ENCODE results near the gene HYAL4.
A peak's percentile ranks its signal among the peaks of the same experiment; 100 is the strongest.

Gene HYAL4

DNA sequence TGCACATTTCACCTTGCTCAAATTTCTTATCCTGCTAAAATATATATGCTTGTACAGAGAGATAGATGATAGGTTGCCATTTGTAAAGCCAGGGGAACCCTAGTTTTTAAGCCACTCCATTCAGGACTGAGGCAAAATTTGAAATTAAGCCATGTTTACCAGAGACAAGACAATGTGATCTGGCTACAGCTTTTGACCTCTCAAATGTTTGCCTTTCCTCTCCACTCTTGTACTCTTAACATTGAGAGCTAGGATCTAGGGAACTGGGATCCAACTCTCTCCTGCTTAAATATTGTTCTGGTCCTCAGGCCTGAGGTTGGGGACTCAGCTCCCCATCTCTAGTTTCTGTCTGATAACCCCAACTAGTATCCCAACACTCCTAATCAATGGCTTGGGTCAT lies 15.9 kb downstream of the HYAL4 start:
- DNase-seq (ENCODE audit: low spot score) (no peak), ATAC-seq (ENCODE audit: low read depth) (no peak)
- no peak overlapping the region for H3K27ac ChIP-seq (ENCODE audit: poor library complexity, severe bottlenecking)
- H3K4me3 ChIP-seq (ENCODE audit: severe bottlenecking) = no peak overlapping the region
- H3K9me3 ChIP-seq (ENCODE audit: severe bottlenecking) = no peaks in the 10 kb centered on the region
- TF ChIP-seq, protein P1, sequence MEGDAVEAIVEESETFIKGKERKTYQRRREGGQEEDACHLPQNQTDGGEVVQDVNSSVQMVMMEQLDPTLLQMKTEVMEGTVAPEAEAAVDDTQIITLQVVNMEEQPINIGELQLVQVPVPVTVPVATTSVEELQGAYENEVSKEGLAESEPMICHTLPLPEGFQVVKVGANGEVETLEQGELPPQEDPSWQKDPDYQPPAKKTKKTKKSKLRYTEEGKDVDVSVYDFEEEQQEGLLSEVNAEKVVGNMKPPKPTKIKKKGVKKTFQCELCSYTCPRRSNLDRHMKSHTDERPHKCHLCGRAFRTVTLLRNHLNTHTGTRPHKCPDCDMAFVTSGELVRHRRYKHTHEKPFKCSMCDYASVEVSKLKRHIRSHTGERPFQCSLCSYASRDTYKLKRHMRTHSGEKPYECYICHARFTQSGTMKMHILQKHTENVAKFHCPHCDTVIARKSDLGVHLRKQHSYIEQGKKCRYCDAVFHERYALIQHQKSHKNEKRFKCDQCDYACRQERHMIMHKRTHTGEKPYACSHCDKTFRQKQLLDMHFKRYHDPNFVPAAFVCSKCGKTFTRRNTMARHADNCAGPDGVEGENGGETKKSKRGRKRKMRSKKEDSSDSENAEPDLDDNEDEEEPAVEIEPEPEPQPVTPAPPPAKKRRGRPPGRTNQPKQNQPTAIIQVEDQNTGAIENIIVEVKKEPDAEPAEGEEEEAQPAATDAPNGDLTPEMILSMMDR (IDR thresholded peaks at IDR 0.05; ENCODE audit: poor library complexity, severe bottlenecking) = no peak
- no peaks in the 10 kb centered on the region for H3K36me3 ChIP-seq (ENCODE audit: low read depth)
- H3K27me3 ChIP-seq (ENCODE audit: insufficient read depth, poor library complexity, severe bottlenecking) = no peaks in the 10 kb centered on the region
- H3K4me1 ChIP-seq (ENCODE audit: insufficient read depth, poor library complexity, severe bottlenecking) = peaks cover 7% of the 10 kb centered on the region

DNA sequence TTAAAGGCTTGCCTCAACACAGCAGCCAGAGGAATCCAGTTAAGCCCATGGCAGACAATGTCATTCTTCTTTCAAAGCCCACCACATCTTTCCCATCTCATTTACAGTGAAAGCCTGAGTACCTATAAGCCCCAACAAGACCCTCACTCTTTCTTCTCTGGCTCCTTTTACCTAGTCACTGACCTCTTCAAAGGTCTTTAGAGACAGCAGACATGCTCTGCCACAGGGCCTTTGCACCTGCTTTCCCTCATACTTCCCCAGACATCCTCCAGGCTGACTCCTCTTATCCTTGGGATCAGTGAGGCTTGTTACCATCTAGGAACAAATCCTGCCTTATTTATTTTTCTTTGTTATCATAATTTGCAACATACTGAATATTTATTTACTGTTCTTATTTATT lies 17.8 kb downstream of the HYAL4 start:
- H3K4me3 ChIP-seq (ENCODE audit: severe bottlenecking) = no peak overlapping the region
- H3K27ac ChIP-seq (ENCODE audit: poor library complexity, severe bottlenecking) = no peak overlapping the region
- TF ChIP-seq, protein P1 (IDR thresholded peaks at IDR 0.05; ENCODE audit: poor library complexity, severe bottlenecking) = no peak
- ATAC-seq (ENCODE audit: low read depth) (no peak), DNase-seq (ENCODE audit: low spot score) (no peak)
- no peaks in the 10 kb centered on the region for H3K9me3 ChIP-seq (ENCODE audit: severe bottlenecking)
- no peaks in the 10 kb centered on the region for H3K27me3 ChIP-seq (ENCODE audit: insufficient read depth, poor library complexity, severe bottlenecking)
- H3K36me3 ChIP-seq (ENCODE audit: low read depth) = no peaks in the 10 kb centered on the region
- peaks cover 7% of the 10 kb centered on the region for H3K4me1 ChIP-seq (ENCODE audit: insufficient read depth, poor library complexity, severe bottlenecking)

DNA sequence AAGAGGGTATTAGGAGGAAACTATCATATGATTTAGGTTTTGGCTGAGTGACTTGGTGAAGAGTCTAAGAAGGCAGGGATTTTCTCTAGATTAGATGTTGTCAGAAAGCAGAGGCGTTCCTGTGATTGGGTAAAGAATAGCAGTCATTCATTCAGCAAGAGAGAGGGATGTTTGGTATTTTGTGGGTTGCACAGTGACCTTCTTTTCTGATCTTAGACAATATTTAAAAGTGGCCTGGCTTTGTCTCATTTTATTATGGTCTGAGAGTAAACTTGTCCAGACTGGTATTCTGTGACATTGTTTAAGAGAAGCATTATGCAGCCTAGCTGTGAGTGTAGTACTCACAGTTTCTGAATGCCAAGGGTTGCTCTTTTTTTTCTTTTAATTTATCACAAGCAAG lies 18.5 kb downstream of the HYAL4 start:
- Histone ChIP-seq H3K4me3 (ENCODE audit: severe bottlenecking) (no peak overlapping the region), H3K9me3 (ENCODE audit: severe bottlenecking) (no peaks in the 10 kb centered on the region), H3K4me1 (ENCODE audit: insufficient read depth, poor library complexity, severe bottlenecking) (peaks cover 7% of the 10 kb centered on the region), H3K27me3 (ENCODE audit: insufficient read depth, poor library complexity, severe bottlenecking) (no peaks in the 10 kb centered on the region), H3K36me3 (ENCODE audit: low read depth) (no peaks in the 10 kb centered on the region), H3K27ac (ENCODE audit: poor library complexity, severe bottlenecking) (no peak overlapping the region)
- TF ChIP-seq, protein P1 (IDR thresholded peaks at IDR 0.05; ENCODE audit: poor library complexity, severe bottlenecking) = no peak
- DNase-seq (ENCODE audit: low spot score) (no peak), ATAC-seq (ENCODE audit: low read depth) (0 out of 3 replicates have a peak, but pooled peaks have one; percentile 38)

DNA sequence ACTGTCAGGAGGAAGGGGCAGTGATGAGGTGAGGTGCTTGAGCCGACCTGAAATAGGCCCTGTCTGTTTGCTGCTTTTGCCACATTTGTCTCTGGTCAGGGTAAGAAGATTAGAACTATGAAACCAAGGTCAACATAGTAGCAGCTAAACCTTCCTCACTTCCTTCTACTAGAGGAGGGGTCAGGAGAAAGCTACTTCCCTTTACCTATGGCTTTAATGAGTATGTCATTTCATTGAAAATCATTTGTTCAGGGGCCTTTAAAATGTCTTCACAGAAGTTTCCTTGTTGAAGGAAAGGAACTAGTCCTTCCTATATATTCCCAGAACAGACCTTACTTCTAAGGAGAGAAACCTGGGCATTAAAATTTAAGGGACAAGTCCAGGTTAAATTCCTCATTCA lies 19.0 kb downstream of the HYAL4 start:
- TF ChIP-seq, protein P1 (IDR thresholded peaks at IDR 0.05; ENCODE audit: poor library complexity, severe bottlenecking) = no peak
- Histone ChIP-seq H3K27me3 (ENCODE audit: insufficient read depth, poor library complexity, severe bottlenecking) (no peaks in the 10 kb centered on the region), H3K36me3 (ENCODE audit: low read depth) (no peaks in the 10 kb centered on the region), H3K4me3 (ENCODE audit: severe bottlenecking) (no peak overlapping the region), H3K9me3 (ENCODE audit: severe bottlenecking) (no peaks in the 10 kb centered on the region), H3K4me1 (ENCODE audit: insufficient read depth, poor library complexity, severe bottlenecking) (peaks cover 7% of the 10 kb centered on the region), H3K27ac (ENCODE audit: poor library complexity, severe bottlenecking) (no peak overlapping the region)
- DNase-seq (ENCODE audit: low spot score) = no peak
- no peak for ATAC-seq (ENCODE audit: low read depth)

DNA sequence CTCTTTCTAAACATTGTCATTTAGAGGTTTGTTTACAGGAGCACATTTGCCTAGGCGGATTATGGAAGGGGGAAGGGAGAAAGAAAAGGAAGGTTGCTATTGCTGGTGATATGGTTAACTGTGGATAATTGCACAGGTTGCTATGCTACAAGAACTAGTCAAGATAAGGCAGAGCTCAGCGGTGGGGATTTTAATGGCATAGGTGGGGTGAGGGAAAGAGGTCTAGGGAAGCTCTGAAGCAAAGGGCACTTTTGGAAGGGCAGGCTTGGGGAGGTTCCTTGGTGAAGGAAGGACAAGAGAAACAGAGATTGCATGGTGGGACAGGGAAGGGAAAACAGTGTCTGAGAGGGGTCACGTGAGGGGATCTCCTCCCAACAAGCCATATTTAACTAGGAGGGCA lies 19.5 kb downstream of the HYAL4 start:
- ATAC-seq (ENCODE audit: low read depth) = no peak
- TF ChIP-seq, protein P1 (IDR thresholded peaks at IDR 0.05; ENCODE audit: poor library complexity, severe bottlenecking) = no peak
- no peaks in the 10 kb centered on the region for H3K9me3 ChIP-seq (ENCODE audit: severe bottlenecking)

More for the DNA sequence above, 19.5 kb downstream of the HYAL4 start:
- no peak for DNase-seq (ENCODE audit: low spot score)
- Histone ChIP-seq H3K4me3 (ENCODE audit: severe bottlenecking) (no peak overlapping the region), H3K27me3 (ENCODE audit: insufficient read depth, poor library complexity, severe bottlenecking) (no peaks in the 10 kb centered on the region), H3K36me3 (ENCODE audit: low read depth) (no peaks in the 10 kb centered on the region), H3K27ac (ENCODE audit: poor library complexity, severe bottlenecking) (no peak overlapping the region), H3K4me1 (ENCODE audit: insufficient read depth, poor library complexity, severe bottlenecking) (peaks cover 7% of the 10 kb centered on the region)
